GM12873 (cell line): ENCODE data around the gene RNF150.

Source experiments
- CTCF ChIP-seq: IDR thresholded peaks from 2 replicates; pipeline ENCODE4 v1.5.1; 2012; ENCODE audit warnings: low read depth, mild to moderate bottlenecking, moderate library complexity, low read length, control low read depth; ENCODE audit not compliant: insufficient read depth; ENCODE audit errors: missing control alignments

RNF150 gene

GRCh38 chr4:140926672-140927071, 206.6 kb downstream of the RNF150 start:
- no peak for TF ChIP-seq CTCF

GRCh38 chr4:140925417-140925816, 207.9 kb downstream of the RNF150 start:
- no peak for TF ChIP-seq CTCF

DNA sequence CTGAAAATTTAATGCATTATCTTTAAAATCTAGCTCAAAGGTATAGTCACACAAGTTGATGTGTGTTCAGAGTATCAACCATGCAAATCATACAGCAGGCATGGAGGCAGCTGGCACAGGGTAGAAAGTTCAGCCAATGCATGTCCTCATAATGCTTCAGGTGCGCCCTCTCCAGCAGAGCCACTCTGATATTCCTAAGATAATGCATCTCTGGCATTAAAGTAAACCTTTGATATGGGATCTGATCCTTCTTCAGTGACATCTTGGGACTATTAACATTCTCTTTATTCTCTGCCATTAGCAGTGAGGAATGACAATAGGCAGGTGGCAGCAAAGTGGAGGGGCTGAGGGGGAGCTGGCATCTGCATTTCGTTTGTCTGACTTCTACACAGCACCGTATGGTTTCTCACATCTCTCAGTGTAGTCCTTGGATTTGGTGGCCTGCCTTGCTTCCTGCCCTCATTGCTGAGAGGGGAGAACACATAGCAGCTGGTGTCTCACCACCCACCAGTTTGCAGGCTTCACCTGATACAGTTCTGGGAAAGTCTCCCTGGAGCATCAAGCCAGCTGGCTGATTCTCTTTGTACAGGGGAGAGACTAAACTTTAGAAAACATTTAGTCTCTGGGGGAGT, 208.4 kb downstream of the RNF150 start:
- no peak for TF ChIP-seq CTCF

DNA sequence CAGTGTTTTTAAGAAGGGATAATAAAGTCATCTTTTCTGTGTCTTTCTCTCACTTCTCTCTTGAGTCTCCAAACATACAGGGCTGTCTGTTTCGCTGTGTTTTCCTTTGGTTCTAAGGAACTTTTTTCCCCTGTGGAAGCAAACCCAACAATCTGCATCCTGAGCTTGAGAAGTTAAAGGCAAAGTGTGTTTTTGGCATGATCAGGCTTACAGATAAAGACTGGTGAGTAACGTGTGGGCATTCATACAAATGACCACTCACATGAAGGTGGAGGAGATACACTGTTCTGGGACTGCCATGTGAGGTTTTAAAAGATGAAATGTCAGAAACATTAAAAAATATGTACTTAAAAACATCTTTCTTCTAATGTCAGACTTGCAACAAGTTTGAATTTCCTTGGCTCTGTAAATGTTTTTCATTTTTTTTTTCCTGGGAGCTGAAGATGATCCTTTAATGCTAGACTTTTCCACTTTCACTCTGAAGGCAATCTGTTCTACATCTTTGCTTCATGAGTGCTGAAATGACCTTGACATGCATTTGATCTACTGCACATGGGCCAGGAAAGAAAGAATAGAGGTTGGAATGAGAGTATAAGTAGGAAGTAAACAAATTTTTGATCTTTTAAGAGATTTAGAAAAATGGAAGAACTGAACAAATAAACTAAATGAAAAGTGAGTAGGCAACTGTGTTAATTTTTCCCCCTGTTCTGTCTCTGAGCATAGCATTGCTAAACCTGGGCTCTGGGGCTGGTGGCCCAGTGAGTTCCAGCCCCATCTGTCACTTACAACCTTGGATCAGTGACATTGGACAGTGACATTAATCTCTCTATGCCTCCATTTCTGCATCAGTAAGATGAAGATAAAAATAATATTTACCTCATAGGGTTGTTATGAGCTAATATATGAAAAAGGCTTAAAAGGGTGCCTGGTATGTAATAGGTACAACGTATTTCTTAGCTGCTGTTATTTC, 226.0 kb downstream of the RNF150 start:
- TF ChIP-seq CTCF: no peak

DNA sequence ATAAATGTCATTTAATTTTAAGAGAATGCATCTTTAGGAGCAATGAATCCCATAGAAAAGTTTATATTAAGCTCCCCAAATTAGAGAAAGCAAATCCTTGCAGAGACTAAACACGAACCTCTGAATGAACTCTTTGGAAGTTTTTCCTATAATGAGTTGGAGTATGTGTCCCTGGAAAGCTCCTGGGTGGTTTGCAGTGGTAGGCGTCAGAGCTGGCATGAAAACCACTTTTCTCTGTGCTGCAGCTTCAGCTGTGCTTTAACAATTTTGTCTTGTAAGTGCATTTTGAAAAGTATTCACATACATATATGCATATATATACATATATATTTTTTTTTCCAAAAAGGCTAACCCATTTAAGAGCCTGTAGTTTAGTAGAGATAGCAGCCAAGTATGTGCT, 228.4 kb downstream of the RNF150 start:
- TF ChIP-seq CTCF: no peak

- no peak for TF ChIP-seq CTCF
These were observed 229.5 kb downstream of the RNF150 start for GRCh38 chr4:140903522-140904475.
